Activated T-cell treated with anti-CD3 and anti-CD28 coated beads for 4 hours (primary cell): ENCODE data around the gene HCST.
A peak's percentile ranks its signal among the peaks of the same experiment; 100 is the strongest.
"Not testable (repeated sequence)": the region's sequence is repeated elsewhere in the genome, so short reads cannot be mapped to it uniquely, and the experiment has no call there.

Source experiments
- DNase-seq: peaks from one replicate; pipeline ENCODE4 v3.0.0-alpha.2; 2020

Gene HCST

GRCh38 chr19:35907377-35907745 is 5.0 kb downstream of the HCST start:
- DNase-seq: no peak

- no peak for DNase-seq
Measured at GRCh38 chr19:35908010-35908441, 5.7 kb downstream of the HCST start, which contains the start of gene TYROBP. TYROBP (minus strand) TSS chr19:35908295; CDS start chr19:35908228, 67 bp downstream.

- DNase-seq: no peak
Measured at GRCh38 chr19:35908973-35909683, 6.8 kb downstream of the HCST start.

GRCh38 chr19:35909684-35910035 is 7.3 kb downstream of the HCST start:
- DNase-seq: no peak

DNA sequence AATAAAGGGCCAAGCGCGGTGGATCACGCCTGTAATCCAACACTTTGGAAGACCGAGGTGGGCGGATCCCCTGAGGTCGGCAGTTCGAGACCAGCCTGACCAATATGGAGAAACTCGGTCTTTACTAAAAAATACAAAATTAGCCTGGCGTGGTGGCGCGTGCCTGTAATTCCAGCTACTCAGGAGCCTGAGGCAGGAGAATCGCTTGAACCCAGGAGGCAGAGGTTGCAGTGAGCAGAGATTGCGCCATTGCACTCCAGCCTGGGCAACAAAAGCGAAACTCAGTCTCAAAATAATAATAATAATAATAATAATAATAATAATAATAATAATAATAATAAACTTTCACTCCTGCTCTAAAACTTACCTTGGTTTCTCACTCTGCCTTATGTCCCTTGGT is 8.0 kb downstream of the HCST start:
- DNase-seq: not testable (repeated sequence)

GRCh38 chr19:35911173-35911572 is 8.8 kb downstream of the HCST start:
- no peak for DNase-seq

DNA sequence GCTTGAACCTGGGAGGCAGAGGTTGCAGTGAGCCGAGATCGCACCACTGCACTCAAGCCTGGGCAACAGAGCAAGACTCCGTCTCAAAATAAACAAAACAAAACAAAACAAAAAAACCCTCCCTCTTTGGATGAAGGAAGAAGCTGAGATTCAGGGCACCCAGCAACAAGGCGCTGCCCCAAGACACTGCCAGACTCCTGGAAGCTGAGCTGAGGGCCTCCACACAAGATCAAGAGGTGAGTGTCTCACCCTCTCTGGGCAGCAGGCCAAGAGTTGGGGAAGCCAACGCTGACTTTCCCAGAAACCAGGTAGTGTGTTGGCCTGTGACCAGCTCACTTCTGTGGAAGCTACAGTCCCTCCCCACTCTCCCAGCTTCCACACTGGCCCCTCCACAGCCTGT is 9.5 kb downstream of the HCST start:
- DNase-seq: no peak

- DNase-seq: no peak
Measured at GRCh38 chr19:35913589-35913988, 11.3 kb downstream of the HCST start.

GRCh38 chr19:35915443-35915842 is 13.1 kb downstream of the HCST start:
- no peak for DNase-seq

GRCh38 chr19:35919306-35919705 is 17.0 kb downstream of the HCST start:
- DNase-seq: no peak

DNA sequence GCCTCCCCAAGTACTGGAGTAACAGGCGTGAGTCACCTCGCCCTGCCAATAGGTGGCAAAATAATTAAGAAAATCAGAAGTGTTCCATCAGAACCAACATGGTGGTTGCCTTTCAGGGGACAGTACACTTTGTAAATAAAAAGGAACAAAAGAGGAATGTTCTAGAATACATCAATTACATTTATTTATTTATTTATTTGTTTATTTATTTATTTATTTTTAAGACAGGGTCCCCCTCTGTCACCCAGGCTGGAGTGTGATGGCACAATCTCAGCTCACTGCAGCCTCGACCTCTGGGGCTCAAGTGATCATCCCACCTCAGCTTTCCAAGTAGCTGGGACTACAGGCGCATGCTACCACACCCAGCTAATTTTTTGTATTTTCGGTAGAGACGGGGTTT is 18.7 kb downstream of the HCST start:
- no peak for DNase-seq

- no peak for DNase-seq
Measured at GRCh38 chr19:35925501-35925900, 23.2 kb downstream of the HCST start.

- DNase-seq: no peak
Measured at GRCh38 chr19:35928507-35928906, 26.2 kb downstream of the HCST start.

- no peak for DNase-seq
Measured at GRCh38 chr19:35929876-35930275, 27.5 kb downstream of the HCST start.

GRCh38 chr19:35931161-35931873 is 29.0 kb downstream of the HCST start:
- DNase-seq: peak; percentile 98

DNA sequence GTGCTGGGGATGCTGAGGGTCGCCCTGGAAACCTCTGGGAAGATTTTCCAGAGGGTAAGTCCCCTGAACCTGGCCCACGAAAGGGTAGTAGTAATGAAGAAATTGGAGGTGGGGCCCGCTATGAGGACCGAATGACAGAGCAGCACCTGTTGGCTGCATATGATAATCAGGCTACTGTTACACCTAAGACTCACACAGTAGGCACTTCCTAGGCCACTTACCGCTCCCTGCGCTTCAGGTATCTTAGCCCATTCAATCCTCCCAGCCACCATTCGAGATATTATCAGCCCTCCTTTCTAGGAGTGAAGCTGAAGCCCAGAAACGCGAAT is 29.5 kb downstream of the HCST start:
- DNase-seq: no peak

DNA sequence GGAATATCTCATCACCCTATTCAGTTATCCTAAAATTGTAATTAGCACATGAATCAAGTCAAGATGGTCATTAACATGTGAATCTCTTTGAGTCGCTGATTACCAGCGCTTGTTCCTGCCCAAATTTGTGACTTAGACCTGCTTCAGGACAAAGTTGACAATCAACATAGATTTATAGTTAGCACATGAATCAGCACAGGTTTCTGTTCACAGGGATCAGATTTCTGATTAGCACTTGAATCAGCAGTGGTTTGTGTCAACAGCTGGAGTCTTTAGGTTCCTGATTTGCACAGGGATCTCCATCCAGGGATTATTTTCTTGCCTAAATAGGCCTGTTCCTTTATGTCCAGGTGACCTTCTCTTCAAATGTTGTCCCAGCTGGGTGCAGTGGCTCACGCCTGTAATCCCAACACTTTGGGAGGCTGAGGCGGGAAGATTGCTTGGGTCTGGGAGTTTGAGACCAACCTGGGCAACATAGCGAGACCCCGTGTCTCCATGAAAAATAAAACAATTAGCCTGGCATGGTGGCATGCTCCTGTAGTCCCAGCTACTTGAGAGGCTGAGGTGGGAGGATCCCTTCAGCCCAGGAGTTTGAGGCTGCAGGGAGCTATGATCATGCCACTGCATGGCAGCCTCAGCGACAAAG is 30.1 kb downstream of the HCST start:
- DNase-seq: no peak

DNA sequence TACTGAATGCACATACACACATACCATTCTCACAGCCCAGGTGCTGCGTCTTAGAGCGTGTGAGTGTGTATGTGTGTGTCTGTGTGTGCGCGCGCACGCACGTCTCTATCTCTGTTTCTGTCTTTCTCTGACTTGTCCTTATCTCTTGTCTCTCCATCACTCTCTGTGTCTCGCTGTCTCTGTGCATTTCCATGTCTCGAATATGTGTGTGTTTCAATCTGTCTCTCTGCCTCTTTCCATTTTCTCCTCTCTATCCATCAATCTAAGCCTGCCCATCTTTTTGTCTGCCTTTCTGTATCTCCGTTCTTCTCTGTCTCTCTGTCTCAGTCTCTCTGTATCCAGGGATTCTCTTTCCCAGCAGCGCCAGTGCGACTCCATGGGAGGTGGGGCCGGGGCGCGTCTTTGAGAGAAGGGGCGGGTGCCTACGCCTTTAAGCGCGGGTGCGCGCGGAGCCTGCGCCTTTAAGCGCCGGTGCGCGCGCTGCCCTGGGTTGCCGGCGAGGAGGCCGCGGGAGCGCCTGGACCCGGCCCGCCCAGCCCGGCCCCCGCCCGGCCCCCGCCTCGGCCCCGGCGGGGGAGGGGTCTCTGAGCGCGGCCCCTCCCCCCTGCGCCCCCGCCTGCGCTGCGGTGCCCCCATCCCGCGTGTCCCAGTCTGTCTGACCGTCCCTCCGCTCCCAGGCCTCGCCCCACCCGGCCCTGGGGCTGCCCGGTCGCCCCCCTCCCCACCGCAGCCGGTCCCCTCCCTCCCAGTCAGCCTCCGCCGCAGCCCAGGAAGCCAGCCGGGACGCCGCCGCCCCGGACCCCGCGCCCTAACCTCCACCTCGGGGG is 33.8 kb downstream of the HCST start, which contains the start of gene LRFN3:
TSS of gene LRFN3 (plus strand) at position 464 of the 827 bp plus-strand sequence. CDS start 3,052 bp downstream, outside the sequence.
- DNase-seq: peak; percentile 42

DNA sequence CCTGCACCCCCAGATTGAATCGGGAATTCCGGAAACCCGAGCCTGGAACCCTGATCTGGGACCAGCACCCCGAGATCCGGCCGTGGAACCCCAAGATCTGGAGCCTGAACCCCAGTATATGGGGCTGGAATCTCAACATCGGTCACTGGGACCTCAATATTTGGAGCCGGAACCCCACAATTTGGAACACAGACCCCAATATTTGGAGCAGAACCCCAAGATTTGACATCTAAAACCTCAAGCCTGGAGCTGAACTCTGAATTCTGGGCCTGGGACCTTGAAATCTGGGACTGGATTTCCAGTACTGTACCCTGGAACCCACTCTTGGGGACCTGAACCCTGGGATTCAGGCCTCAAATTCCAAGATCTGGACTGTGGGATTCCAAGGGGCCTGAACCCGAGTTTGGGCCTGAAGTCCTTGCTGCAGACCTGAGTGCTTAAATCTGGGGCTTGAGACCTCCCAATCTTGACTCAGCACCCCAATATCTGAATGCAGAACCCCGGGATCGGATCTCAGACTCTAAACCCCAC is 34.5 kb downstream of the HCST start:
- no peak for DNase-seq

DNA sequence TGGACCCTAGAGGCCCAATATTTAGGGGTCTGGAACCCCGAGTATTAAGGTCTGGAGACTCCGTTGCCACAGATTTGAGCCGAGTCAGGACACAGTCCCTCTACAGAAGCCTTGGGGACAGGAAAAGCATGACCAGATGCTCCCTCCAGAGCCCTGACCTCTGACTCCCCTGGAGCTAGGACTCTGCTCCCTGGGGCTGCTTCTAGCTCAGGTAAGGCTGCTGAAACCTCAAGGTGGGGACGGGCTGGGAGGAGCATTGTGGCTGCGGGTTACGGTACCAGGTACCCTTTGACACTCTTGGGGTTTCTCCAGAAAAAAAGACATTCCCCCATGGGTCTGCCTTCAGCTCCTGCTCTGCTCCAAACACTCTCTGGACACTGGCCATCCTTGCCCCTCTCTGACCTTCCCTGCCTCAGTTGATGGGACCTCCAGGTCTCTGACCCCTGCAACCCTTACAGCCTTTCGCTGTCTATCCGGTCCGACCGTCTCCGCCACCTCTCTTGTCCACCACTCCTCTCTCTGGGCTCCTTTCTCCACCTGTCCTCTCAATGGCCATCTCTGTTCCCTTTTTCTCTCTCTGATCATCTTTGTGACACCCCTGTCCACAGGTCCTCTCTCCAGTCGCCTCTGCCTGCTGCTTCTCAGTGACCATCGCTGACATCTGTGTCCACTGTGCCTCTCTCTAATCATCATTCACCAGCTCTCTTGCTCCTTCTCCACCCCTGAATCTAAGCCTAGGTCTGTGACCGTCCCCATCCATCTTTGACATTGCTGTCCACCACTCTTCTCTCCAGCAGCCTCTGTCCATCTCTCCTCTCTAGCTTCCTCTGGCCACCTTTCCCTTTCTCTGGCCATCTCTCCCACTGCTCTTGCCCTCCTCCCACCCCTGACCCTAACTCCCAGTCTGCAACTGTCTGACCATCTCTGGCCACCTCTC is 35.3 kb downstream of the HCST start:
- DNase-seq: no peak
